ENCODE data around the gene HOXA9. TPM values are rescaled to one million over a fixed set of nuclear protein-coding genes. Genes with fewer than 3 reads are reported as not detected.

The HOXA9 gene
- total and polyA plus RNA-seq, 2 of the 4 experiments (the other 2 are of a cell fraction), result 0.18 to 0.32 TPM

- Histone ChIP-seq H3K56ac (ENCODE audit: extremely low read depth, insufficient read depth, low read length) (peak within 1 kb of the TSS; percentile 58), H3K27ac (ENCODE audit: insufficient read depth, low read length) (peak within 1 kb of the TSS; percentile 77), H3K4me1 (ENCODE audit: control insufficient read depth, insufficient read depth, low read length) (peaks cover 24% of the 10 kb centered on the region), H2AFZ (replicated peaks; ENCODE audit: low read length, poor library complexity) (peak within 1 kb of the TSS; percentile 93), H2AK9ac (replicated peaks; ENCODE audit: low read depth, low read length, poor library complexity) (peak within 1 kb of the TSS; percentile 75), H3K4me2 (ENCODE audit: low read depth, low read length) (peak within 1 kb of the TSS; percentile 100), H3K27me3 (ENCODE audit: control insufficient read depth, insufficient read depth, low read length) (no peaks in the 10 kb centered on the region), H3K23ac (ENCODE audit: low read depth, low read length) (peak within 1 kb of the TSS; percentile 94), H2BK20ac (ENCODE audit: low read depth, low read length) (peak within 1 kb of the TSS; percentile 21; the same call in 1 of the 2 replicates), H3K9me1 (ENCODE audit: insufficient read depth, low read length) (peaks cover 11% of the 10 kb centered on the region), H4K91ac (ENCODE audit: insufficient read depth, low read depth, low read length) (peak within 1 kb of the TSS; percentile 89), H3K9me3 (ENCODE audit: control insufficient read depth, insufficient read depth, low read length) (no peaks in the 10 kb centered on the region), H2BK120ac (ENCODE audit: low read depth, low read length) (peak within 1 kb of the TSS; percentile 66), H3K9ac (ENCODE audit: low read depth, low read length) (peak within 1 kb of the TSS; percentile 92), H3K18ac (ENCODE audit: low read depth, low read length) (peak within 1 kb of the TSS; percentile 76), H3K4me3 (ENCODE audit: insufficient read depth, low read depth, low read length) (peak within 1 kb of the TSS; percentile 76), H3K4ac (ENCODE audit: low read depth, low read length) (peak within 1 kb of the TSS; percentile 81), H2BK15ac (ENCODE audit: low read depth, low read length) (peak within 1 kb of the TSS; percentile 58; the same call in 2 of the 3 replicates), H2BK5ac (ENCODE audit: low read depth, low read length, poor library complexity, severe bottlenecking) (peak within 1 kb of the TSS; percentile 62), H2AK5ac (ENCODE audit: low read depth, low read length) (peak within 1 kb of the TSS; percentile 83), H4K8ac (ENCODE audit: low read depth in 2 of 2, low read length in 2 of 2) (peak within 1 kb of the TSS; percentile 92 to 98), H3K14ac (replicated peaks; ENCODE audit: low read depth, low read length) (peak within 1 kb of the TSS; percentile 65), H4K20me1 (ENCODE audit: insufficient read depth, low read length) (no peaks in the 10 kb centered on the region), H4K5ac (ENCODE audit: low read depth, low read length) (peak within 1 kb of the TSS; percentile 100), H3K36me3 (ENCODE audit: control insufficient read depth, insufficient read depth, low read length) (peaks cover 3% of the 10 kb centered on the region; the same call in 1 of the 2 replicates), H3K79me1 (ENCODE audit: low read depth in 1 of 2, low read length in 2 of 2) (peaks cover 27 to 41% of the 10 kb centered on the region in 2 experiments)
- ChIA-PET CTCF (interaction anchor here (0.8 to 1.8 kb wide), 6 partner anchors 10 to 444 kb away, joined by 3 to 5 read pairs (median 4); no protein-coding TSS in a partner anchor), POLR2A (ENCODE audit: unreplicated experiment) (interaction anchor here (0.6 to 1.1 kb wide), 4 partner anchors 11 to 333 kb away, joined by 3 to 4 read pairs (median 3); no protein-coding TSS in a partner anchor)
- intact Hi-C loops (cut with micrococcal nuclease) (loop anchor here (5.0 kb wide), 1 partner anchor 98 kb away; no protein-coding TSS in a partner anchor), in situ Hi-C loops (cut with MboI; ENCODE audit: low sequenced_read_pairs) (no loop called here), dilution Hi-C loops (cut with HindIII; ENCODE audit: low sequenced_read_pairs, unreplicated experiment) (no loop called here)
- DNase-seq (peak; percentile 83), ATAC-seq (ENCODE audit: low read depth) (peak; percentile 92)
- BruUV-seq (replicated peaks), result no TSS peak
- WGBS, 2 experiments (ENCODE audit: extremely low coverage in 2 of 2, insufficient read length in 1 of 2), result 3% methylated on average over 23 of the region's 67 CpGs; no CpG with 5 or more reads in 1 of the 2 experiments
- no peak for TF ChIP-seq RCOR1 (IDR thresholded peaks at IDR 0.05; ENCODE audit: insufficient replicate concordance, low read length)
- peak; percentile 74 for TF ChIP-seq FOS (IDR thresholded peaks at IDR 0.05; ENCODE audit: low read depth, low read length)
- TF ChIP-seq, protein P1, sequence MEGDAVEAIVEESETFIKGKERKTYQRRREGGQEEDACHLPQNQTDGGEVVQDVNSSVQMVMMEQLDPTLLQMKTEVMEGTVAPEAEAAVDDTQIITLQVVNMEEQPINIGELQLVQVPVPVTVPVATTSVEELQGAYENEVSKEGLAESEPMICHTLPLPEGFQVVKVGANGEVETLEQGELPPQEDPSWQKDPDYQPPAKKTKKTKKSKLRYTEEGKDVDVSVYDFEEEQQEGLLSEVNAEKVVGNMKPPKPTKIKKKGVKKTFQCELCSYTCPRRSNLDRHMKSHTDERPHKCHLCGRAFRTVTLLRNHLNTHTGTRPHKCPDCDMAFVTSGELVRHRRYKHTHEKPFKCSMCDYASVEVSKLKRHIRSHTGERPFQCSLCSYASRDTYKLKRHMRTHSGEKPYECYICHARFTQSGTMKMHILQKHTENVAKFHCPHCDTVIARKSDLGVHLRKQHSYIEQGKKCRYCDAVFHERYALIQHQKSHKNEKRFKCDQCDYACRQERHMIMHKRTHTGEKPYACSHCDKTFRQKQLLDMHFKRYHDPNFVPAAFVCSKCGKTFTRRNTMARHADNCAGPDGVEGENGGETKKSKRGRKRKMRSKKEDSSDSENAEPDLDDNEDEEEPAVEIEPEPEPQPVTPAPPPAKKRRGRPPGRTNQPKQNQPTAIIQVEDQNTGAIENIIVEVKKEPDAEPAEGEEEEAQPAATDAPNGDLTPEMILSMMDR (conservative IDR thresholded peaks at IDR 0.05; ENCODE audit: low read depth, low read length), result no peak
- TF ChIP-seq MAFK (IDR thresholded peaks at IDR 0.05; ENCODE audit: low read depth, low read length), result no peak
- no peak; the same call in 1 of the 2 replicates for TF ChIP-seq CHD1 (IDR thresholded peaks at IDR 0.05; ENCODE audit: low read depth, low read length)
- TF ChIP-seq, protein P2, sequence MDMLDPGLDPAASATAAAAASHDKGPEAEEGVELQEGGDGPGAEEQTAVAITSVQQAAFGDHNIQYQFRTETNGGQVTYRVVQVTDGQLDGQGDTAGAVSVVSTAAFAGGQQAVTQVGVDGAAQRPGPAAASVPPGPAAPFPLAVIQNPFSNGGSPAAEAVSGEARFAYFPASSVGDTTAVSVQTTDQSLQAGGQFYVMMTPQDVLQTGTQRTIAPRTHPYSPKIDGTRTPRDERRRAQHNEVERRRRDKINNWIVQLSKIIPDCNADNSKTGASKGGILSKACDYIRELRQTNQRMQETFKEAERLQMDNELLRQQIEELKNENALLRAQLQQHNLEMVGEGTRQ (IDR thresholded peaks at IDR 0.05; ENCODE audit: low read depth, low read length), result peak; percentile 99
- TF ChIP-seq BHLHE40 (IDR thresholded peaks at IDR 0.05; ENCODE audit: low read depth, low read length), result 0 out of 2 replicates have a peak, but pooled peaks have one; percentile 9
- TF ChIP-seq MXI1 (IDR thresholded peaks at IDR 0.05; ENCODE audit: borderline replicate concordance, low read depth, low read length), result no peak
- TF ChIP-seq CEBPB (IDR thresholded peaks at IDR 0.05; ENCODE audit: low read depth, low read length), result no peak
- TF ChIP-seq POLR2A (IDR thresholded peaks at IDR 0.05; ENCODE audit: low read depth, low read length), result peak; percentile 31; the same call in 1 of the 2 replicates
- TF ChIP-seq NFE2L2 (IDR thresholded peaks at IDR 0.05; ENCODE audit: low read depth, low read length), result no peak
- TF ChIP-seq SMC3 (IDR thresholded peaks at IDR 0.05; ENCODE audit: low read depth, low read length), result no peak
- no peak for TF ChIP-seq RFX5 (IDR thresholded peaks at IDR 0.05; ENCODE audit: low read depth, low read length)
Measured at GRCh38 chr7:27130540-27131389, 34.6 kb downstream of the HOXA9 start, which contains the start of gene HOXA4. TSS of gene HOXA4 (minus strand) at chr7:27130757. CDS start at chr7:27130733, 24 bp downstream.

All from IMR-90 (cell line).